Liver (tissue), 3 donors: ENCODE measurements around the gene CDKN1A.

Experiments
- CTCF ChIP-seq: fragments of 150-350 bp; IDR thresholded peaks from 2 replicates; pipeline ENCODE4 v1.5.1; 2017; ENCODE audit warnings: improper control_type of control experiment, low read depth, low read length; ENCODE audit not compliant: missing input control
- FOXA2 ChIP-seq: IDR thresholded peaks from 2 replicates; pipeline ENCODE4 v1.6.1; 2016; ENCODE audit warnings: antibody characterized with exemption
- TAF1 ChIP-seq: conservative IDR thresholded peaks from 2 replicates; pipeline ENCODE4 v1.6.1; 2016; ENCODE audit warnings: antibody characterized with exemption, mild to moderate bottlenecking
- TF ChIP-seq, protein P1 (sequence below): IDR thresholded peaks from 2 replicates; pipeline ENCODE4 v1.6.1; 2016; ENCODE audit warnings: antibody characterized with exemption
- donor health status: healthy.
- donor health status: healthy.

GRCh38 chr6:36734486-36735060 is 56.1 kb downstream of the CDKN1A start:
- TF ChIP-seq FOXA2 (no peak), CTCF (no peak), TAF1 (no peak)
- TF ChIP-seq, protein P1, sequence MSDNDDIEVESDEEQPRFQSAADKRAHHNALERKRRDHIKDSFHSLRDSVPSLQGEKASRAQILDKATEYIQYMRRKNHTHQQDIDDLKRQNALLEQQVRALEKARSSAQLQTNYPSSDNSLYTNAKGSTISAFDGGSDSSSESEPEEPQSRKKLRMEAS: no peak
